Heart left ventricle (tissue), 16 donors: ENCODE results near the gene ANKRD33. TPM values are rescaled to one million over a fixed set of nuclear protein-coding genes. Genes with fewer than 3 reads are reported as not detected.

ENCODE experiments used
- ATAC-seq, 4 donors: fragments of 200-7000 bp; cut with Tn5 transposase; one replicate each; pipeline ENCODE4 v1.9.1; 2020 to 2022; ENCODE audit warnings: moderate library complexity in 4 of 4, mild to moderate bottlenecking in 3 of 4, moderate number of reproducible peaks in 1 of 4
- DNase-seq, 5 donors: peaks; one replicate each; pipeline ENCODE4 v3.0.0-alpha.2; 2020
- H3K27ac ChIP-seq, 12 donors: fragments of 200-600 bp; sonication (generic) in 4 of 12; one replicate each; pipeline versions ENCODE4 v1.5.0 to v1.8.0; 2016 to 2022; ENCODE audit warnings: mild to moderate bottlenecking in 2 of 12
- H3K27me3 ChIP-seq, 9 donors: fragments of 200-600 bp; sonication (generic) in 2 of 9; one replicate each; pipeline versions ENCODE4 v1.5.1 to v1.8.0; 2016 to 2022; ENCODE audit warnings: mild to moderate bottlenecking in 3 of 9
- H3K36me3 ChIP-seq, 9 donors: fragments of 200-600 bp; sonication (generic) in 2 of 9; one replicate each; pipeline versions ENCODE4 v1.5.0 to v1.8.0; 2018 to 2022; ENCODE audit warnings: mild to moderate bottlenecking in 2 of 9
- H3K4me1 ChIP-seq, 12 donors: fragments of 200-600 bp; sonication (generic) in 4 of 12; one replicate each; pipeline versions ENCODE4 v1.5.0 to v1.8.0; 2016 to 2022; ENCODE audit warnings: mild to moderate bottlenecking in 3 of 12
- H3K4me3 ChIP-seq, 12 donors: fragments of 200-600 bp; sonication (generic) in 4 of 12; one replicate each; pipeline versions ENCODE4 v1.5.0 to v1.8.0; 2017 to 2022; ENCODE audit warnings: mild to moderate bottlenecking in 9 of 12, moderate library complexity in 4 of 12
- H3K9me3 ChIP-seq, 12 donors: fragments of 200-600 bp; sonication (generic) in 4 of 12; one replicate each; pipeline versions ENCODE4 v1.5.0 to v1.8.0; 2016 to 2022; ENCODE audit warnings: mild to moderate bottlenecking in 1 of 12
- CTCF ChIP-seq, 12 donors: fragments of 200-600 bp; sonication (generic) in 4 of 12; IDR thresholded peaks; one replicate each; pipeline versions ENCODE4 v1.5.0 to v1.8.0; 2018 to 2022; ENCODE audit warnings: antibody characterized with exemption in 12 of 12, mild to moderate bottlenecking in 5 of 12
- POLR2A ChIP-seq, 2 donors: fragments of 450-650 bp; IDR thresholded peaks; one replicate each; pipeline ENCODE4 v1.6.1; 2017; ENCODE audit warnings: antibody characterized with exemption in 2 of 2, mild to moderate bottlenecking in 2 of 2, moderate library complexity in 2 of 2
- WGBS, 4 donors: extraction: QIAGEN DNeasy Blood & Tissue Kit in 2 of 4; methylation state at CpG; one replicate each; pipeline versions ENCODE4 v1.1.5 to v1.1.7; 2013 to 2018; 5-methylcytosine and 5-hydroxymethylcytosine counted together
- intact Hi-C, 10 donors: fragments of 100-400 bp; cut with DNase I; formaldehyde crosslinking; loops; one replicate each; pipeline versions ENCODE4 v1.11.1 to v1.14.2; 2022
- polyA plus RNA-seq, 2 donors: library from polyadenylated mRNA; stranded (reverse); fragments of 200-250 nt; gene quantifications; one replicate each; pipeline ENCODE4 v1.2.3, GENCODE V29; 2013
- total RNA-seq, 9 donors: library from RNA; depleted of rRNA in 2 of 9; stranded (reverse); fragments of >200 nt in 2 of 9; fragmentation: NEBNext Ultra II Directional in 3 of 9; extraction: Animal tissue kit (Norgen Biotek cat#: 25700) in 3 of 9; gene quantifications; one replicate each; pipeline versions ENCODE4 v1.1.0 to v1.2.4, GENCODE V29; 2016 to 2023
- donor health status: ischemic (EF 13 %, LVEDD 7.1; RV severe dilation, severe dysfunction).
- donor health status: healthy with polysubstance abuse.
- donor health status: DM: no; HTN: yes; CAD: no.
- donor health status: DM: no; HTN: no; CAD: no.
- donor health status: ischemic (EF 25% LVEDD 6.9; RV normal size, moderate dysfunction).
- donor health status: ischemic (EF 25% LVEDD 5.7; RV mildly dilated, moderate dysfunction).
- donor health status: healthy.
- donor health status: DM: yes; HTN: yes; CAD: no.
- donor health status: ischemic (EF 35%, LVEDD 5.7; RV mildly dilated, moderate dysfunction).
- donor health status: nonischemic (EF 11% LVEDD 7.7; RV severe dilation, severe dysfunction).
- donor health status: DM: yes; HTN: yes; CAD: no.
- donor health status: PGD.
- donor health status: ischemic (EF 29% LVEDD 5.4; RV normal size, mild dysfunction).
- donor health status: nonischemic (EF 23%, LVEDD 6.1; RV moderate dilation, normal function).

Gene ANKRD33
- total and polyA plus RNA-seq, 11 donors, result not detected

DNA sequence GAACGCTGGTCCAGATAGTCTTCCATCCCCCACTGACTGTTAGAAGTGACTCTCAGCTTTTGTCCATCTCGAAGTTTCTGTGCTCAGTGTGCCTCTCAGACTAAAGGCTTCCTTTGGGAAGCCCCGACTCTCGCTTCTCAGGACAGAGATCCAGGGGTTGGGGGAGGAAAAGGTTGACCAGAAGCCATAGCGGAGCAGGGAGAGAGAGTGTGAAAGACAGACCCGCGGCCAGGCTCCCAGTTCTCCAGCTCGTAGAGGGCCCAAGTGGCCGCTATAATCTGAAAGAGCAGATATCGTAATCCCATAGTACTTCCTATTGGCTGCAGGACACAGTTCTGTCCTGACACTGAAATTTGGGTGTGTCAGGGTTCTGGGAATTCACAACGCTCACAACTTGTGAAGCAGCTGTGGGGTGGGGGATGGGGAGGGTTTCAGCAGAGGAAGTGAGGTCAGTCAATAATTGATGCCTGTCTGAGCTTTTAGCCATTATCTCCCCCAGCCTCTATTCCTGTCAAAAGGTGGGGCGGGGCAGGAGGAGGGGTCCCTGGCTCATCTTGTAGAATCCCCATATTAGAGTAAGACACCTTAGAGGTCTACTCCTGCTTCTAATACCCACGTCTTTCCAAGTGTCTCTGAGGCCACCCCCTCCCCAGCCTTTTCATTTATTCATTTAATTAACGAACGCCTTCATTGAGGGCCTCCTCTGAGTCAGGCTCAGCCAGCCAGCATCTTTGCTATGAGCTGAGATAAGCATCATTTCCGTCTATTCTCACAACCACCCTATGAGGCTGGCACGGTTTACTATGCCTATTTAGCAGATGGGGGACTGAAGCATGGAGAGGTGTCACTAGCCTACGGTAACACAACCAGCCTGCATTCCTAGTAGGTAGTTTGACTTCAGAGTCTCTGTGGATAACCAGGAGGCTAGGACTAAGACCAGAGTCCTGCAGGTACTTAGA lies 17.8 kb downstream of the ANKRD33 start:
- WGBS, 4 donors, result 33 to 43% (median 38%) methylated on average over 17 to 18 of the region's 18 CpGs
- intact Hi-C loops, result loop anchor here in 2 of 10 donors (5.0 to 10.0 kb wide), 2 partner anchors 117 to 179 kb away; no protein-coding TSS in a partner anchor
- Histone ChIP-seq H3K4me3 (peak overlapping the region in 10 of 12 donors; percentile 61 to 90 (median 71)), H3K4me1 (peaks cover 3 to 63% (median 52%) of the 10 kb centered on the region in 12 donors), H3K9me3 (peaks cover 0 to 3% (median 0%) of the 10 kb centered on the region in 12 donors), H3K36me3 (no peaks in the 10 kb centered on the region), H3K27me3 (peaks cover 0 to 22% (median 5%) of the 10 kb centered on the region in 9 donors), H3K27ac (peak overlapping the region; percentile 87 to 98 (median 94))
- TF ChIP-seq CTCF (IDR thresholded peaks at IDR 0.05), result no peak
- peak in 1 of 2 donors; percentile 51 for TF ChIP-seq POLR2A (IDR thresholded peaks at IDR 0.05)
- peak; percentile 81 to 94 (median 85) for DNase-seq
- peak; percentile 69 to 85 (median 82) for ATAC-seq

GRCh38 chr12:51906430-51907082 lies 18.7 kb downstream of the ANKRD33 start:
- H3K27me3 ChIP-seq, result peaks cover 0 to 22% (median 5%) of the 10 kb centered on the region in 9 donors
- DNase-seq, result peak in 4 of 5 donors; percentile 32 to 58 (median 46)
- peak; percentile 4 to 19 (median 12) for ATAC-seq
- peaks cover 0 to 3% (median 0%) of the 10 kb centered on the region in 12 donors for H3K9me3 ChIP-seq
- no peaks in the 10 kb centered on the region for H3K36me3 ChIP-seq
- H3K27ac ChIP-seq, result peak overlapping the region; percentile 87 to 98 (median 94)
- TF ChIP-seq POLR2A (IDR thresholded peaks at IDR 0.05) (no peak), CTCF (IDR thresholded peaks at IDR 0.05) (no peak)
- intact Hi-C loops, result loop anchor here in 2 of 10 donors (5.0 to 10.0 kb wide), 2 partner anchors 116 to 178 kb away; no protein-coding TSS in a partner anchor
- WGBS, 4 donors, result 18 to 36% (median 22%) methylated on average over 5 to 23 of the region's 23 CpGs
- peaks cover 6 to 71% (median 60%) of the 10 kb centered on the region in 12 donors for H3K4me1 ChIP-seq
- peak overlapping the region; percentile 53 to 90 (median 70) for H3K4me3 ChIP-seq

- intact Hi-C loops, result loop anchor here in 2 of 10 donors (5.0 to 10.0 kb wide), 2 partner anchors 115 to 178 kb away; no protein-coding TSS in a partner anchor
- Histone ChIP-seq H3K27ac (peak within 1 kb of the TSS; percentile 87 to 98 (median 94)), H3K36me3 (no peaks in the 10 kb centered on the region), H3K4me1 (peaks cover 6 to 78% (median 67%) of the 10 kb centered on the region in 12 donors), H3K4me3 (peak within 1 kb of the TSS; percentile 53 to 90 (median 70)), H3K9me3 (peaks cover 0 to 3% (median 0%) of the 10 kb centered on the region in 12 donors), H3K27me3 (peaks cover 0 to 22% (median 5%) of the 10 kb centered on the region in 9 donors)
- DNase-seq (peak in 4 of 5 donors; percentile 67 to 75 (median 71)), ATAC-seq (peak in 2 of 4 donors; percentile 6 to 13)
- 3 to 8% (median 6%) methylated on average over 29 to 74 of the region's 74 CpGs for WGBS, 4 donors
- no peak for TF ChIP-seq CTCF (IDR thresholded peaks at IDR 0.05)
- peak in 1 of 2 donors; percentile 68 for TF ChIP-seq POLR2A (IDR thresholded peaks at IDR 0.05)
These were observed 19.4 kb downstream of the ANKRD33 start, which contains the start of gene ACVRL1 for GRCh38 chr12:51907083-51907855. Gene ACVRL1, plus strand, starts transcription at chr12:51907504. Its CDS starts 4,971 bp downstream, at chr12:51912475.
